PC-9 (cell line): ENCODE results near the gene LGR6.

Experiments
- EZH2 ChIP-seq: fragments of 200-600 bp; sonication (generic); IDR thresholded peaks from 2 replicates; pipeline ENCODE4 v1.8.0; 2017; ENCODE audit warnings: antibody characterized with exemption, low read depth
- TF ChIP-seq, protein P1 (sequence below): fragments of 200-600 bp; sonication (generic); conservative IDR thresholded peaks from 2 replicates; pipeline ENCODE4 v1.6.1; 2017; ENCODE audit warnings: mixed run types, antibody characterized with exemption, mild to moderate bottlenecking, moderate library complexity

DNA sequence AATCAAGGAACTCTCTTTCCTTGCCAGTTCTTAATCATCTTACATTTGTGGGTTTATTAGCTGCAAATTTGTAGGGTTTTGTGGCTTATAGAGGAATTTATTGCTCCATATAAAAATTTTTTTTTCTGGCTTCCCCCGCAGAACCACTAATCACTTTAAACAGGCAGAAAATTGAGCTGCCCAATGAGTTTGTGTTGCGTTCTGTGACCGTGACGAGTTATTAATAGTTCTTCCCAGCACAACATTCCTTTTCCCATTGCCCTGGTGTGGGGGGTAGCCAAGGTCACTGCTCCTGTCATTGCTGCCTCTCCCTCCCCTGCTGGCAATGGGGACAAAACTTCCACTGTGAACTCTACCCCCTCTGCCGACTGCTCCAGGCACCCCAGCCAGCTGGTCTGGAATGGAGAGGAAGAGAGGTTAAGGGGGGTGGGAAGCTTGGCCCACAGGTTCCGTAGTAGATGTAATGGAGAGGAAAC is 93.1 kb downstream of the LGR6 start:
- TF ChIP-seq EZH2: no peak
- TF ChIP-seq, protein P1, sequence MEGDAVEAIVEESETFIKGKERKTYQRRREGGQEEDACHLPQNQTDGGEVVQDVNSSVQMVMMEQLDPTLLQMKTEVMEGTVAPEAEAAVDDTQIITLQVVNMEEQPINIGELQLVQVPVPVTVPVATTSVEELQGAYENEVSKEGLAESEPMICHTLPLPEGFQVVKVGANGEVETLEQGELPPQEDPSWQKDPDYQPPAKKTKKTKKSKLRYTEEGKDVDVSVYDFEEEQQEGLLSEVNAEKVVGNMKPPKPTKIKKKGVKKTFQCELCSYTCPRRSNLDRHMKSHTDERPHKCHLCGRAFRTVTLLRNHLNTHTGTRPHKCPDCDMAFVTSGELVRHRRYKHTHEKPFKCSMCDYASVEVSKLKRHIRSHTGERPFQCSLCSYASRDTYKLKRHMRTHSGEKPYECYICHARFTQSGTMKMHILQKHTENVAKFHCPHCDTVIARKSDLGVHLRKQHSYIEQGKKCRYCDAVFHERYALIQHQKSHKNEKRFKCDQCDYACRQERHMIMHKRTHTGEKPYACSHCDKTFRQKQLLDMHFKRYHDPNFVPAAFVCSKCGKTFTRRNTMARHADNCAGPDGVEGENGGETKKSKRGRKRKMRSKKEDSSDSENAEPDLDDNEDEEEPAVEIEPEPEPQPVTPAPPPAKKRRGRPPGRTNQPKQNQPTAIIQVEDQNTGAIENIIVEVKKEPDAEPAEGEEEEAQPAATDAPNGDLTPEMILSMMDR: no peak
